HG03103 (cell line): Measurements from ENCODE around the gene ANO1.

Experiments
- ATAC-seq: cut with Tn5 transposase; IDR thresholded peaks from one replicate; pipeline ENCODE4 v1.9.1; 2021; ENCODE audit warnings: low read depth; ENCODE audit not compliant: unreplicated experiment

The ANO1 gene

DNA sequence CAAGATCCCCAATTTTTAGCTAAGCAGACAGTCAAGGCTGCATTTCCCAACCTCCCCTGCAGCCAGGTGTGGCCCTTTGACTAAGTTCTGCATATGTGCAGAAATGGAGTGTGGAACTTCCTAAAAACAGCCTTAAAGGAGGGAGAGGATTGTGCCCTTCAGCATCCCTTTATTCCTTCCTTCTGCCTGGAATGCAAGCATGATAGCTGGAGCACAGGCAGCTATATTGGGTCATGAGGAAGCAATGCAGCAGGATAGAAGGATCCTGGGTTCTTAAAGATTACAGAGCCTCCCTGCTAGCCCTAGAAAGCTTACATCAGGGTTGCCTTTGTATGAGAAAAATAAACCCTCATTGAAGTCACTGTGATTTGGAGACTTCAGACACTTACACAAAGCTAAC is 154.9 kb downstream of the ANO1 start:
- ATAC-seq, result no peak

DNA sequence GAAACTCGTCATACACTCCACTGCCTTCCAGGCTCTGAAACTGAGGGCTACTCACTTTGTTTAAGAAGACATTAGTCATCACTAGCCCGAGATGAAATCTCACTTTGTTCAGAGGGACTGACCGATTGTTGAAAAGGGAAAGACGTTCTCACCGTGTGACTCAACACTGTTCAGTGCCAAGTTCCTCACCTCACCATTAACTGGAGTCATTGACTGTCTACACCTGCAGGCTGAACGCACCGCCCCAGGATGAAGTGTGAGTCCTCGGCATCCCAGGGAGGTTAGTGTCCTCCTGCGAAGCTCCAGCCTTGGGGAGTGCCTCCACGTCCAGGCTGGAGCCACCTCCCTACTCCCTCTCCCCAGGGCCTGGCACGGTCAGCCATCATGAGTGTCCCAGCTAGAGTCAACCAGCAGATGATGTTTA is 155.4 kb downstream of the ANO1 start:
- ATAC-seq, result no peak

DNA sequence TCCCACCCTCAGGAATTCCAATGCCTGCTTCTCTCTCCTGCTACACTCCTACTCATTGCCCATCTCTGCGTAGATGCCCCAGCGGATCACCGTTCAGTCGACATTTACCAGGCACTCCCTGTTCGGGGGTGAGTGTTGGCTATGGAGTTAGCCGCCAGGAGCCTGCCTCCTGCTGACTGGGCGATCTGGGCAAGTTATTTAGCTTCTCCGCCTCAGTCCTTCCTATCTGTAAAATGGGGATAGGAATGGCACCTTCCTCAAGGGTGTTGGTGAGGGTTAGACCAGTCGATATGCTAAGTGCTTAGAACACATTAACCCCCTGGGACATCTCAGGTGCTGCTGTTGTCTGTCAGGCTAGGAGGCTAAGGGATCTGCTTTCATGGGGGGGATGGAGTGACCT is 155.8 kb downstream of the ANO1 start:
- ATAC-seq, result no peak
